Measurements from ENCODE around the gene ITGA2B.
A peak's percentile ranks its signal among the peaks of the same experiment; 100 is the strongest.
"Not testable (repeated sequence)": the region's sequence is repeated elsewhere in the genome, so short reads cannot be mapped to it uniquely, and the experiment has no call there.

ITGA2B gene

DNA sequence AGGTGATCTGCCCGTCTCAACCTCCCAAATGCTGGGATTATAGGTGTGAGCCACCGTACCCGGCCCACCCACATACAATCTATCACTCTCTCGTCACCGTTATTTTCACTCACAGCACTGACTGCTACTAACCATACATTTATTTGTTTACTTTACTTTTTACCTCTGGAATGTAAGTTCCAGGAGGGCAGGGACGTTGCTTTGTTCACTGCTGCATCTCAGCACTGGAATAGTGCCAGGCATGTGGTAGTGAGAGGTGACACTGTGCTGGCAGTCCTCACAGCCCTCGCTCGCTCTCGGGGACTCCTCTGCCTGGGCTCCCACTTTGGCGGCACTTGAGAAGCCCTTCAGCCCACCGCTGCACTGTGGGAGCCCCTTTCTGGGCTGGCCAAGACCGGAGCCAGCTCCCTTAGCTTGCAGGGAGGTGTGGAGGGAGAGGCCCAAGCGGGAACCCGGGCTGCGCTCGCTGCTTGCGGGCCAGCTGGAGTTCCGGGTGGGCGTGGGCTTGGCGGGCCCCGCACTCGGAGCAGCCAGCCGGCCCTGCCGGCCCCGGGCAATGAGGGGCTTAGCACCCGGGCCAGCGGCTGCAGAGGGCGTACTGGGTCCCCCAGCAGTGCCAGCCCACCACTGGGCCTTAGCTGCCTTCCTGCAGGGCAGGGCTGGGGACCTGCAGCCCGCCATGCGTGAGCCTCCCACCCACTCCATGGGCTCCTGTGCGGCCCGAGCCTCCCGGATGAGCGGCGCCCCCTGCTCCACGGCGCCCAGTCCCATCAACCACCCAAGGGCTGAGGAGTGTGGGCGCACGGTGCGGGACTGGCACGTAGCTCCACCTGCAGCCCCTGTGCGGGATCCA is 20.8 kb downstream of the ITGA2B start:
- not testable (repeated sequence) for DNase-seq

DNA sequence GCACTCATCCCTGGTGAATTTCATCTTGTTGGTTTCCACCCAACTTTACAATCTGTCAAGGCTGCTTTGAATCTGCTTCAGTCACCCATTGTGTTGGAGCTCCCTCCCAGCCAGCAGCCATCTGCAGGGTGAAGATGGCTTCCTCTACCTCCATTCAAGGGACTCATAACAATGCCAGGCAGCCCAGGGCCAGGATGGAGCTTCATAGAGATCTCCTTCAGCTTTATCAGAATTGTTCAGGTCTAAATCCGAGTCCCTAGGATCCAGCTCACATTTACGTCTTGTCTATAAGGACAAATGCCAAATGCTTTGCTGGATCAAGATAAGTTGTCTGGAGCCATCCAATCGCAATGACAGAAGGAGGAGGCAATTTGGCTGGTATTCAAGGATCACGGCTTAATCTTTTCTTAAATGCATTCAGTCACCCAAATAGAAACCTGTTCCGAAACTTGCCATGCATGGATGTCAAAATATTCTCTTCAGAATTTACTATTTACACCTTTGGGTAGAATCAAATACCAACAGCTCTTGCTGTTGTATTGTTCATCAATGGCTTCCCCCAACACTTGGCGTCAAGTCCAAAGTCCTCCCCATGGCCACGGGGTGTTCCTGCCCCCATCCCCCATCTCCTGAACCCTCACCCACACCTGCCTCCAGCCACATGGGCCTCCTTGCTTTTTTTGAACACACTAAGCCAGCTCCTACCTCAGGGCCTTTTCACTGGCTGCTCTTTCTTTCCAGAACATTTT is 22.0 kb downstream of the ITGA2B start:
- DNase-seq: no peak

DNA sequence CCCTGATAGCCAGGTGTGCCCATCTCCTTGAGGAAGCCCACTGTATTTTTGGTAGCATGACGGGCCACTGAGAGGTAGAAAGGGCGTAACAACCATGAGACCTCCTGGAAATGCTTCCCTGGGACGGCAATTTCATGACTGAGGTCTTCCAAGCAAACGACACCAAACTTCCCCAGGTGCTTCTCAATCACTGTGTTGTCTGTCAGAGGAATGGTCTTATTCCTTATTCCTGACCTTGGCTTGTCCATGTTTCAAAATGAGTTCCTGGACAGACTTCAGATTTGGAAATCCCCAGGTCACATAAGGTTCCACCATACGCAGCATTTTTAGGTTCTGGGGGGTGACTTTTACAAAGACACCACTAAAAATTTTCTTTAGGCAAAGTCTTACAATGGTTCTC is 24.4 kb downstream of the ITGA2B start:
- not testable (repeated sequence) for DNase-seq

DNA sequence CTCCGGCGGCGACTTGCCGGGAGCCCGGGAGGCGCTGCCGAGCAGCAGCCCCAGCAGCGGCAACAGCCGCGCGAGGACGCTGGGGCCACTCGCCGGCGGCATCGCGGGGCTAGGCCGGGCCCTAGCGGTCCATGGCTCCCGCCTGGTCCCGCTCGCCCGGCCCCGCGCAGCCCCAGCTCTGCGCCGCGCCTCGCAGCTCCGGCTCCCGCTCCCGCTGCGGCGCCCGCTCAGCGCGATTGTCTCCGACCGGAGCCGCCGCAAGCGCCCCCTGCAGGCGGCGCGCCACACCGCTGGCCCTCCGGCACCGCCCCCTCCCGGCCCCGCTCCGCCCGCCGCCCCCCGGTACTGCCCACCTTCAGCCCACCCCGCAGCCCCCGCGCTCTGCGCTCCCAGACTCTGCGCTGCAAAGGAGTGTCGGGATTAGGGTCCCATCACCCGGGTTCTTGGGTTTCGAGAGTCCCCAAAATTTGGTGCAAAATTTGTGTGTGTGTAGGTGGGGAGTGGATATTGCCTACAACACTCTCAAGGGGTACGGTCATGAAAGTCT is 25.8 kb downstream of the ITGA2B start, which contains the start of gene FAM171A2:
Gene FAM171A2, minus strand, starts transcription at position 241 of the 547 bp plus-strand sequence. Its CDS starts 139 bp downstream, at position 102.
- DNase-seq: peak; percentile 63

DNA sequence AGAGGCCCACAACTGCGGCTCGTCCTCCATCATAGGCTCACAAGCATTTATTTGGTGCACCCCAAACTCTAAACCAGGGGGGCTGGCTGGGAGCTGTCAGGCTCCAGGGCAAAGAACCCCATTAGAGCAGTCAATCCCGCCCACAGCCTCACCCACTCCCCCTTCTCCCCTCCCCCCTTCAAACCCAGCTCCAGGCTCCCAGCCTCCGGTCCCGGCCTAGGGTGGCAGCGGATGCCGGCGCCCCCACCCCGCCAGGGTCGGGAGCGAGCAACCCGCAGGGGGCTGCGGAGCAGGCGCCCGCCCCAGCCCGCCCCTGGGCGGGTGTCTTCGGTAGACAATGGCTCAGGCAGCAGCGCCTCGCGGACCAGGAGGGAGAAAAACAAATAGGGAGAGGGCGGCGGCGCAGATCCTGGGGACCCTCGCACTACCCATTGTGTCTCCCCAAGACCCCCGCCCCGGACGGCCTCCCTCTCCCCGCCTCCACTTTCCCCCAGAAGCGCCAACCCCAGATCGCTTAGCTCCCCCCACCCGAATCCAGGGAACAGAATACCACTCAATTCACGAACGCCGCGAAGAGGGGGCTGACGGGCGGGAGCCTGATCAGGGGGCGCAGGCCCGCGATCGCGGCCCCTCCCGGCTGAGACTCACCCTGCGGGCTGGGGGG is 26.4 kb downstream of the ITGA2B start:
- no peak for DNase-seq

DNA sequence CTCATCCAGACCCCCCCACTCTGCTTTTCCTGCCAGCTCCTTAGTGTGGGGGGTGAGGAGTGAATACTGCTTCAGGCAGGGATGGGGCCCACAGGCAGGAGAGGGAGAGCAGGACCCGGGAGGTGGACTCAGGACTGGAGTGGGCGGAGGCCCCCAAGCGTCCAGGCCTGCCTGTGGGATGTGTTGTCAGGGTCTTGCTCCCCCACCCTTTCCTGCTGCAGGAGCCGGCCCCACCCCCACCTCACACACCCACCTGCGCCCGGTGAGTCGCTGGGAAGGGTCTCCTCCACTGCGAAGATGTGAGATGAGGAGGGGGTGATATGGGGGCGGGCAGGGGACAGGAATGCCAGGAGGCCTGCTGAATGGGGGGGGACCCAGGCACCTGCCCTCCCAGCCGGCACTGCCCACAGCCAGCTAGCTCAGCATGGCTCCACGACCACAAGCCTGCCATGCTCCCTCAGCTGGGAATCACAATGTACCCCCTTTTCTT is 26.9 kb downstream of the ITGA2B start:
- DNase-seq: no peak

DNA sequence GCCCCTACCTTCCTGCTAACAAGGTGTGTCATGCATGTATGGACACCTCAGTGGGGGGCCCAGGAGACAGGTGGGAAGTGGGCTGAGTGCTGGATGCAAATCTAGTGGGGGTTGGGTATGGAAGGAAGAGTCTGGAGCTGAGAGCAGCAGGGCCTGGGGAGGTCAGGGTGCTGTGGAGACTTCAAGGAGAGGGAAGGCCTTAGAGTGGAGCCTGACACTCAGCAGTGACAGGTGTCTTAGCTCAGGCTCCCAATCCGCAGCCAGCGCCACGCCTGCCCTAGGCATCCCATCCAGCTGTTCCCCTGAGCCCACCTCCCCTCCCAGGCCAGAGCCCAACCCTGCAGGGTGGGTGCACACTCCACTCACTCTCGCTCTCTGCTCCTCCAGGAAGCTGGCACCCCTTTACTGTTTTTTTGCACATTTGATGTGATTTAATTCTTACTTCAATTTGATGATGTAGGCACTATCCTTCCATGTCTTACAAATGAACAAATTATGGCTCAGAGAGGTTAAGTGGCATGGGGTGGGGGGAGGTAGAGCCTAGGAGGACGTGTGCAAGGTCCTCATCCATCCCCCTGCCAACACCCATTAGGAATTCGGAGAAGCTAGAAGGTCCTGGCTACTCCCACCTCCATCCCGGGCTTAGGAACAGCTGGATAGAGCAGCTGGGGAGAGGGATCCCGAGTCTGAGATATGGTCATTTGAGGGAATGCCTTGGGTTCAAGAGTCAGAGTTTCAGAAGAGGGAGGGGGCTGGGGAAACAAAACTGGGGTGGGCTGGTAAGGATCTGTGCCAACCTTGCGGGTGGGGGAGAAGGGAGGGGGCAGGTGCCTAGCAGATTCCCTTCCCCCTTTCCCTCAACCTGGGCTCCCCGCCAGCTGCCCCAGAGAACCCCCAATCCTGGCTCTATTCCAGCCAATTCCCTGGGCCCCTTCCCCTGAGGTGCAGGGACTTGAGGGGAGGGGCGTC is 27.9 kb downstream of the ITGA2B start:
- no peak for DNase-seq

DNA sequence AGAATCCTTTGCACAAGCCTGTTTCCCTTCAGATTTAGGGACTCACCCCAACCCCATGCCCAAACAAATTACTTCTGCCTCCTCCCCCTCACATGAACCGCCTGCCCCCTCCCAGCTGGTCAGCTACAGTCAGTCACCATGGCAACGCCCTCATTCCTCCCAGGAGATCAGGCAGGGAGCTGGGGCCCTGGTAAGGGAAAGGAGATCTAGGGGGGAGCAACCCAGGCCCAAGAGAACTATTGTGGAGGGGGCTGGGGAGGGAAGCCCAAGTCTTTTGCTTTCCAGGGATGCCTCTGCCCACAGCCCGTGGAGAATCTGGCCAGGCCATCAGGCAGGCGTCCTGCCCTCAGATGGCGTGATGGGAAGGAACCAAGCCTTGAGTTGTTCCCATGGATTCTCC is 28.6 kb downstream of the ITGA2B start:
- no peak for DNase-seq

DNA sequence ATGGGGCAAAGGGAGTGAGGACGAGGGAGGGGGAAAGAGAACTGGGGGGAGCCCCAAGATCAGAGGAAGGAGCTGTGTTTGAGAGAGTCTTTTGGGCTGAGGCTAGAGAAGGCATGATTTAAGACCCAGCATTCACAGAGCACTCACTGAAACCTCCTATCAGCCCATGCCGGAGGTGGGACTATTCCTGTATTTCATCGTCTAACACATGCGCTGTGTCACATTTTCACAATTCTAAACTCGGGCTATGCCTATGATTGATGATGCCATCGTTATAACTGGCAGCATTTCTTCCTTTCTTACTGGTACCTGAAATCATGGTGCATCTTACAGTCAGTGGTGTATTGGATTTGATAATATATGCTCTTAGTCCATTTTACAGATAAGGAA is 29.3 kb downstream of the ITGA2B start:
- no peak for DNase-seq

DNA sequence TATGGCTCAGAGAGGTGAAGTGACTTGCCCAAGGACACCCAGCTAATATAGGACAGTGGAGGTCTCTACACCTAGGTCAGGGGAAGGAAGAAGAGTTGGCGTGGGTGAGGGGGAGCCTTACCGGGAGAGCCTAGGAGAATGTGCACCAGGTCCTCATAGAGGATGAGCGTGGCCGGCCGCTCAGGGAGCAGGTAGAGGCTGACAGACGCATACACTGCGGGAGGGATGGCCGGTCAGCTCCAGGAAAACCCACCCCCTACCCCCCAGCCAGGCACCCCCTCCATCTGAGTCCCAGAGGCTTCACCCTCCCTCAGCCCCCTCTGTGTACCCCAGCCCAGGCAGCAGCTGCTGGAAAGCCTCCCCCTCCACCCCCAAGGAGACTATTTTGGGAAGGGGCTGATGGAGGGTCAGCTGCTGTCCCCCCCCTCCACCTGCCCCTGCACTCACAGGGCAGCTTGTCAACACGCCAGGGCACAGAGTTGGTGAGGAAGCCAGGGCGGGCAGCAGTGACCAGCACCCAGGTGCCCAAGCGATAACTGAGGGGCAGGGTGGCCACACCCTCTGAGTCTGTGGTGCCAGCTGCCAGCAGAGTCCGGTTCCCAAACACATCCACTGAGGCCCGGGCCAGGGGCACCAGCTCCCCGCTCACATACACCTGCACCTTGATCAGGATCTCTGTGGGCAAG is 29.8 kb downstream of the ITGA2B start:
- DNase-seq: no peak

DNA sequence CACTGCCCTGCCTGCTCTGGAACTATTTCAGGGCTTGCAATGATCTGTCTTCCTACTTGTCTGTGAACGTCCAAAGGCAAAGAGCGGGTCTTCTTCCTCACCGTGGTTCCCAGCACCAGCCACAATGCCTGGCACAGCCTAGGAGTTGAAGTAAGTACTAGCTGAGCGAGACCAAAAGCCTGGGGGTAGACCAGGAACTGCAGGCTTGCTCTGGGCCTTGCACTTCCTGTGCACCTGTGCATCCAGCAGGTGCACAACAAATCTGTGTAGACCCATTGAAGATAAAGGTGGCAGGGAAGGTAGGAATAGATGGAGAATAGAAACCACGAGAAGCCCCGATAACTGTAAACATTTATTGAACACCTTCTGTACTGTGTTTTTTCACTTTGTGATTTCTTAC is 30.4 kb downstream of the ITGA2B start:
- no peak for DNase-seq

DNA sequence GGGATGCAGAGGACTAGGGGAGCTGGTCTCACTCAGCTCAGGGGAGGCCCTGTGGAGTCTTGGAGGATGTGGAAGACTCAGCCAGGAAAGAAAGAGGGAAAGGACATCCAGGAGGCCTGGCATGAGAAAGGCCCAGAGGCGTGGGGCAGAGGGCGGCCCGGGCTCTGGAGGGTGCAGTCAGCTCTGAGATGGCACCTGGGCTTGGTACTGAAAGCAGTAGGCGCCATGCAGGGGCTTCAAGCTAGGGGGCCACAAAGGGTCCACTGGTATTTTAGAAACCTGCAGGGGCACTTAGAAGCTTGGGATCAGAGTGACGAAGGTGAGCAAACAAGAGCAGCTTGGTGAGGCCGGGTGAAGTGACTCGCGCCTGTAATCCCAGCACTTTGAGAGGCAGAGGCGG is 31.4 kb downstream of the ITGA2B start:
- DNase-seq: no peak

DNA sequence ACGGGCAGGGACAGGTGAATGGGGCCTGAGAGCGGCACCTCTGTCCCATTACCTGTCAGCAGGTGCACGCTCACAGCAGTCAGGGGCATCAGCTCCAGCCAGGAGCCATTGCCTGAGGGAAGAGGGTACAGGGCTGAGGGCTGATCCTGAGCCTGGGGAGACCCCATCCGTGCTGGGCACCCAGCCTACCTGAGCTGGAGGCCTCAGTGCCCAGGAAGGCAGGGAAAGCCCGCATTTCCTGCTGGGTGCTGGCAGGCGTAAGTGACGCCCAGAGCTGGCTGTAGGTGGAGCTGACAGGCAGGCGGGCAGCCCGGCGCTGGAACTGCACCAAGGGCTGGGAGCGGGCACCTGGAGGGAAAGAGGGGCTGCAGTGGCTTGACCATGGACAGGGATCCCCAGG is 33.2 kb downstream of the ITGA2B start:
- DNase-seq: no peak

DNA sequence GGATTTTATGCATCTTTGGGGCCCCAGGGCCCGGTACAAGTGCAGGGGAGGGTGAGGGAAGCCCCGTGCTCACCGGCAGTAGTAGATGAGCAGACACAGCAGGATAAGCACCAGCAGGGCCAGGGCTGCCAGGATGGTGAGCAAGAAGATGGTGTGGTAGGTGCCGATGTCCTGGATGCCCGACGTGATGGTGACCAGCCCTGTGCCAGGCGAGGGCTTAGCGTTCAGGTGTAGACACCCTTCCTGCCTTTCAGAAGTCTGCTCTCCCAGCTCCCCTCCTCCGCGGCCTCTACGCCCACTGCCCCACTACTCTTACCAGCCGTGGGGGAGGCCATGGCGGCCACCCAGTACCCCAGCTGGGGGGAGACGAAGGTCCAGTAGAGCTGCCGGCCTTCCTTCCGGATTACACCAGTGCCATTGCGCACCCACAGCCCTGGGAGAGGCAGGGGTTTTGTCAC is 33.8 kb downstream of the ITGA2B start:
- DNase-seq: no peak

DNA sequence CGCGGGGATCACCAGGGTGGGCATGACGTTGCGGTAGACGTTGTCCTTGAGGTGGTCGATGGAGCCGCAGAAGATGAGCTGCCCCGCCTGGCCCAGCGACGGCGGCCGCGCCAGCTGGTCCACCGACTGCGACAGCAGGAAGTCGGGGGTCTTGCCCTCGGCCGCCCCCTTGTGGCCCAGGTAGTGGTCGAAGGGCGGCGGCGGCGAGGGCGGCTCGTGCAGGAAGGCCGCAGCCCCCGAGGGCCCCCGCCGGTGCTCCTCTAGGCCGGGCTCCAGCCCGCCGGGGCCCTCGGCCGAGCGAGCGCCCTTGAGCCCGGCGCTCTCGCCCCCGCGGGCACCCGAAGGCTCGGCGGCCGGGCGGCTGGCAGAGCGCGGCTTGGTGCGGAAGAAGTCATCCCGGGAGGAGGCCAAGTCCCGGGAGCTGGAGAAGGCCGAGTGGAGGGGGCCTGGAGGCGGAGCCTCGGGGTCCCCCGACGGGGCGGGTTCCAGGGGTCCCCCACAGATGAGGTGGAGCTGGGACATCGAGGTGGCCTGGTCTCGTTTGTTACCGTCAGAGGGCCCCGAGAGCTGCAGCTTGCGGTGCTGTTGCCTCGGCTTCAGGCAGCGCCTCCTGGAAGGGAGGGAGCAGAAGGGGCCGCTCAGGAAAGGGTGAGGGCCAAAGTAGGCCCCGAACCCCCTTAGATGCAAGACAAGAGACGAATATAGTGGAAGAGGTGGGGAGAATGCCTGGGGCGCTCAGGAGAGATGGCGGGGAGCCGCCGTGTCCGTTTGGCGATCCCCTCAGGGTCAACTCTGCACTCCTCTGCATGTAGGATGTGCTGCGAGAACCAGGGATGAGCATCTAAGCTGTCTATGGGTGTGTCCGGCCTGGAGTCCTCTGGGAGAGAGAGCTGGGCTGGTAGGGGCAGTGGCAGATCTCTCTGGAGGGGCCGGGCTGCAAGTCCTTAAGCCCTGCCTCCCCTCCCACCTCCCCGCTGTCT is 34.6 kb downstream of the ITGA2B start:
- DNase-seq: peak; percentile 57

DNA sequence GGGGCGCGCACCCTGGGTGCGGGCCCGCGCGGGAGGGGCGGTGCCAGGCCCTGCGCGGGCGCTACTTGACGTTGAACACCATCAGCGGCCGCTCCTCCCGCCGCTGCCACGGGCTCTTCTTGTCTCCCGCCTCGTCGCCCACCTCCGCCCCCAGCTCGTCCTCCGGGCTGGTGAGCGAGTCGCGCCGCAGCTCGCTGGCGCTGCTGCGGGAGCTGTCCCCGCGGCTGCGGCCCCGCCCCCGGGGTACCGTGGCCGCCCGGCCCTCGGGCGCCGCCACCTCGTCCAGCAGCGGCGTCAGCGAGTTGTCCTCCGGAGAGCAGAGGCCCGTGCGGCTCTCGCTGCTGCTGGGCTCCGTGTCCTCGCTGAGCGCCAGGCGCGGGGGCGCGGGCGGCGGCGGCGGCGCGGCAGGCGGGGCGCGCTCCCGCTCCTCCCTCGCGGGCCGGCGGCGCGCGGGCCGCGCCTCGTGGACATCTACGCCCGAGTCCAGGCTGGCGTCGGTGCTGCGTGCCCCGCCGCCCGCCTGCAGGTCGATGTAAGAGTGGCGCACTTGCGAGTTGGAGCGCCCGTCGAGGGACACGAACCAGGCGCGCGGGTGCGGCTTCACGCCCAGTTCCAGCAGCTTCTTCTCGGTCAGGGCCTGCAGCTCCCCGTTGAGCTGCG is 35.6 kb downstream of the ITGA2B start:
- no peak for DNase-seq

DNA sequence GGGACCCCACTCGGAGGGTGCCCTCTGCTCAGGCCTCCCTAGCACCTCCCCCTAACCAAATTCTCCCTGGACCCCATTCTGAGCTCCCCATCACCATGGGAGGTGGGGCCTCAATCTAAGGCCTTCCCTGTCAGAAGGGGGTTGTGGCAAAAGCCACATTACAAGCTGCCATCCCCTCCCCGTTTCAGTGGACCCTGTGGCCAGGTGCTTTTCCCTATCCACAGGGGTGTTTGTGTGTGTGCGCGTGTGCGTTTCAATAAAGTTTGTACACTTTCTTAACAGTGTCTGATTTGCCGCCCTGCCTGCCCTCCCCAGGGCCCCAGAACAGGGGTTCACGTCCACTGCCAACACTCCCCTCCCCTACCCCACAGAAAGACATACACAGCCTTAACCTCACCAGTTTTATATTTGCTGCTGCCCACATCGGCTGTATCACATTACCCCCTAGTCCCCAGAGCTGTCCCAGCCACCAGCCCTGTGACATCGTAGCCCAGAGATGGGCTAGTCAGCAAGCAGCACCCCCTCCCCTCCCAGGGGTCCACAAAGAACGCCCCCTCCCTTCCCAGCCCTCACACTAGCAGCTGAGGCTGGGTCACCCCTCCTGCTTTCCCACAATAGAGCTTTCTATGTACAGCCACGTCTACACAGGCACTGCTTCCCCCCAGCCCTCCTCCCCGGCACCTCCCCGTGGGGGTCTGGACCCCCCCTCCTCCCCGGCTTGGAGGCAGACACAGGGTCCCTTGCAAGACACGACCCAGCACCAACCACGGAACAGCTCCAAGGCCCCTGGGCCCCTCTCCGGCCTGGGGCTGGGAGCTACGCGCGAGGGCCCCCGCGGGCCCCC is 36.4 kb downstream of the ITGA2B start:
- no peak for DNase-seq

All from activated CD4-positive, alpha-beta T cell treated with anti-CD3 and anti-CD28 coated beads, Interleukin-2, amount 50 U/mL, for 1 hour (primary cell).